ENCODE results near the gene ANKUB1.

- no peak for TF ChIP-seq POLR2A (IDR thresholded peaks at IDR 0.05)
- TF ChIP-seq CTCF (IDR thresholded peaks at IDR 0.05) = no peak
These were observed 39.0 kb upstream of the ANKUB1 start for GRCh38 chr3:149831321-149831720.

Data from right lobe of liver (tissue), 4 donors.